GM21515 (cell line): ENCODE measurements around the gene DUSP1.

Experiments used
- ATAC-seq: cut with Tn5 transposase; IDR thresholded peaks from one replicate; pipeline ENCODE4 v1.9.1; 2021; ENCODE audit not compliant: unreplicated experiment

The DUSP1 gene

GRCh38 chr5:172745838-172746237, 25.2 kb downstream of the DUSP1 start:
- ATAC-seq: no peak

DNA sequence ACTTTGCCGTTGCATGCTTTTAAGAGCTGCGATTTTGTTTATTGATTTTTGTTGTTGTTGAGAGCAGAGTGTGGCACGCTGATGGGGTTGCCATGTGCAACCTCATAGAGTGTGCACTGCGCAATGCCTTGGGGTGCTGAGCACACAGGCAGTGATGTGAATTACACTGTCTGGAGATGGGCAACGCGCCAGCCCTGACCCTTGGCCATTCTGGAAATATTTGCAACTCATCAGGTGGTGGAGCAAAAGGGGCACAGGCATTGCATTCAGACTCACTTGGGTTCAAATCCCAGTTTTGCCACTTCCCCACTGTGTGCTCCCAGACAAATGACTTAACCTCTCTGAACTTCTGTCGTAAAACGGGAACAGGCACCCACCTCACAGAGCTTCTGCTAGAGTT, 25.6 kb downstream of the DUSP1 start:
- ATAC-seq: no peak

- ATAC-seq: no peak
Measured at GRCh38 chr5:172744123-172745104, 26.6 kb downstream of the DUSP1 start.

DNA sequence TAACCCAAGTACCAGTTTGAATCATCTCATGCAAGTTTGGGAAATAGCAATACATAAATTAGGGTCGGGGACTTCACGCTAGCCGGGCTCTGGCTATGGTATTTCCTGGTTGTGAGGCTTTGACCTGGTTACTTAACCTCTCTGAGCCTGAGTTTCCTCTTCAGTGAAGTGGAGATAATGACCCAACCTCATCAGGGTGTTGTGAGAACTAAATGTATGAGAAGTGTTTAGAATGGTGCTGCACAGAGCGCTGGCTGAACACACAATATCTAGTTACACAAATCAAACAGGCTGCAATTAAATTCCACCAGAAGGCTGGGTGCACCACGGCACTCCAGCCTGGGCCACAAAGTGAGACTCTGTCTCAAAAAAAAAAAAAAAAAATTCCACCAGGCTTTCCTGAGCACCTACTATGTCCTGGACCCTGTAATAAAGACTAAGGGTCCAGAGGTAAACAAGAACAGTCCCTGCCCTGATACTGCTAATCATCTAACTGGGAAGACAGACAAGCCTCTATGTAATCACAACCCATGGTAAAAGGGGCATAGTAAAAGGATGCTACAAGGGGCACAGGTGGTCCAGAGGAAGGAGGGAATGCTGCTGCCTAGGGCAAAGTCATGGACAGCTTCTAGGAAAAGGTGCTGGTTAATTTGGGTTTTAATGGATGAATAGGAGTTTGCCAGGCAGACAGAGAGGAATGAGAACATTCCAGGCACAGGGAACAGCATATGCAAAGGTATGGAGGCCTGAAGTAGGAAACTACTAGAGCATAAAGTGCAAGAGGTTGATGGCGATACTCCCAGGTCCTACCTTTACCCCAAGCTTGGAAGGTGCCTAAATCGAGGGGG, 27.7 kb downstream of the DUSP1 start:
- no peak for ATAC-seq

DNA sequence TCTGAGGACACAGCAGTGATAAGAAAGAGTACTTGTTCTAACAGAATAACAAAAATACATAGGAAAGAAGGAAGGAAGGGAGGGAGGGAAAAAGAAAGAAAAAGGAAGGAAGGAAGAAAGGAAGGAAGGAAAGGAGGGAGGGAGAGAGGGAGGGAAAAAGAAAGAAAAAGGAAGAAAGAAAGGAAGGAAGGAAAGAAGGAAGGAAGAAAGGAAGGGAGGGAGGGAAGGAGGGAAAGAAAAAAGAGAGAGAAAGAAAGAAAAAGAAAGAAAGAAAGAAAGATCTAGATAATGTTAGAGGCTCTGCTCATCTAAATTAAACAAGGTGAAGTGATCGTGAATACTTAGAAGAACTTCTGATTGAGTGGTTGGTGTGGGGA, 29.8 kb downstream of the DUSP1 start:
- no peak for ATAC-seq

DNA sequence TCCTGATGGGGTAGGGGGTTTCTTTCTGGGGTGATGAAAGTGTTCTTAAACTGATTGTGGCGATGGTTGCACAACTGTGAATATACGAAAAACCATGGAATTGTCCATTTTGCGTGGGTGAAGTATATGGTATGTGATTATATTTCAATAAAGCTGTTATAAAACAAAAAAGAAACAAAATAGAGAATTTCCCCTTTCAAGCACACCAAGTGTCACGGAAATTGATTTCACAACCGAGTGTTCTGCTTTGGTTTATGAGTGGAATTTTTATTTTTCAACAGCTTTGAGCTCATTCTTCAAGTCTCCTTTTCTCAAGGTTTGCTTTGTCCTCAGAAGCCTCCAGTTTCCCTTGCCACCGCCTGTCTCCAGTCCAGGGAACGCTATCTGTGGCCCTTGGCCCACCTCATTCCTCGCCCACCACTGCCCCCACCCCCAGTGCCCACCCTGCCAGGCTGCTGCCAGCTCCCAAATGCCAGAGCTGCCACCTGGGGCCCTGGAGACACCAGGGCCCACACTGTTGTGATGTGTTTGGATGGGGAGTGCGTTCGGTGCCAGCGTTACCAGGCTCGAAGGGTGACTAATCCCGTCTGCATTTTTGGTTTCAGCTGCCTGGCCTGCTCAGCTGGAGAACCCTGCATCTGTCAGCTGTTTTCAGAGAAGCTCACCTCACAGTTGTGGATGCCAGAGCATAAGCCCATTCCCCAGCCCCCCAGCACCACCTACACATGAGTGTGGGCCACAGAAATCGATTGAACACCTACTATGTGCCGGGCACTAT, 30.4 kb downstream of the DUSP1 start:
- ATAC-seq: no peak

- ATAC-seq: no peak
Measured at GRCh38 chr5:172739375-172739774, 31.6 kb downstream of the DUSP1 start.

GRCh38 chr5:172736508-172737135, 34.4 kb downstream of the DUSP1 start:
- ATAC-seq: no peak

DNA sequence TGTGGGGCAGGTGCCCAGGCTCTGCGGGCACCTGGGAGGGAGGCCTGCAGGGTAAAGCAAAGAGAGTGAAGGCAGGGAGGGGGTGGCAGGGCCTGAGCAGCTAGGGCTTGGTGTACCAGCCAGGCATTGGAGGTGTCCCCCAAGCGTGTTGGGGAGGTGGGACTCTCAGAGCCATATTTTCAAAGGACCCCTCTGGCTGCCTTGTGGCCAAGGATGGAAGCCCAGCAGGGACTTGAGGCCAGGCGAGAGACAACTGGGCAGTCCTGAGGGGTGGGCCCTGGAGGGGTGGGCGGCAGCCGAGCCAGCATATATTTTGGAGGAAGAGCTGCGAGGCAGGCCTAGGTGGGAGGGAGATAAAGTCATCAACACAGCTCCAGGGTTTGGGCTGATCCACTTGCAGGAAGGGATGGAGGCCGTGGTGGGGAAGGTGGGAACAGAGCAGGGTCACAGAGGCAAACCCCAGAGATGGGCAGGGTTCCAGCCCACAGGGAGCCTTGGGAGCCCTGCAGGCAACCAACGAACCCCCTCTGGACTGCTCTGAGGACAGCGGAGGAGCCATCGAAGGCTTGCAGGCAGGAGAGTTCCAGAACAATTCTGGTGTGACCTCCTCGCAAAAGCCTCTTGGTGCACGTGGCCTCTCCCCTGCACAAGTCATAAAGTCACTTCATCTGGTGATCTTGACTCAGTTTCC, 35.7 kb downstream of the DUSP1 start:
- ATAC-seq: no peak

GRCh38 chr5:172733974-172734346, 37.0 kb downstream of the DUSP1 start:
- no peak for ATAC-seq

DNA sequence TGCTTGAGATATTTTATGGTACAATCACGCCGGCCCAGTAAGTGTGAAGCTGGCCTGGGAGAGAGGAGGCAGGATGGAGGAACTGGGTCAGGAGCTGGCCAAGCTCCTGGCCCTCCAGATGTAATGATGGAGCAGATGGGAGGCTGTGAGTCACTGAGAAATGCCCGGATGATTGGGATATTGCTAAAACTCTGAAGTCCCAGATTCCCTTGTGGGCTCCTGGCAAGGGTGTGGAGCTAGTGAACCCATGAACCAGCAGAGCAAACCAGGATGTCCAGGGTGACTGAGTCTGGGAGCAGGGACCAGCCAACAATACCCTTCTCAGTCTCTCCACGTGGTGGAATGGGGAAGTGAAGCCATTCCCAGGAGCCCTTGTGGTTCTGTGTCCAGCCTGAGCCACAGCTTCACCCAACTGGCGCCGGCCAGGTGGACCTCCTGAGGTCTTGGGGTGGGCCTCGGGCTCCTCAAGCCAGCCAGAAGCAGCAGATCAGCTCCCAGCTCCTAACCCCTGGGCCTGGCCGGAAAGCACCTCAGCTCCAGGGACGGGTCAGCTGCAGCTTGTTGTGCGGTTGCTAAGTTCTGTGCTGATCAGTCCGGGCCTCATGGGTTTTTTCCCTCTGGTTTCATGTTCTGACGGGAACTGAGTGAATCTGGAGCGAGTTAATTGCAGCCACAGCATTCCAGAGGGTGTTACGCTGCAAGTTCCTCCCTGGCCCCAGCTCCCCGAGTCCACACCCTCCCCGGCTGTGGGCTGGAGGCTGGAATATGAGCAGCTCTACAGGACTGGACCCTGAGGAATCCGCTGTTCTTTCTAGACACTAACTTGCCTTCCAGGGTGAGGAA, 37.6 kb downstream of the DUSP1 start:
- ATAC-seq: no peak

- ATAC-seq: no peak
Measured at GRCh38 chr5:172732201-172732865, 38.7 kb downstream of the DUSP1 start.

DNA sequence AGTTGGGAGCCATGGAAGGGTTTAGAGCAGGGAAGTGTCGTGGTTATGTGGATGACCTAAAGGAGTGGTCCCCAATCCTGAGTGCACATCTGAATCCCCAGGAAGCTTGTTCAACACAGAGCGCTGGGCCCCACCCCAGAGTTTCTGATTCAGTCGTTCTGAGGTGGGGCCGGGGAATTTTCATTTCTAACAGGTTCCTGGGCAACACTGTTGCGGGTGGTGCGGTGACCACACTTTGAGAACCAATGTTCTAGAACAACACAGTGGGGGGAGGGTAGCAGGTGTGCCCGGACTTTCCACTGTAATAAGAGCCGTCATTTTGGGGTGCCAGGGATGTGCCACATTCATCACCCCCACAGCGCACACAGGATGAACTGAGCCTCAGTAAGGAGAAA, 39.3 kb downstream of the DUSP1 start:
- ATAC-seq: no peak

- no peak for ATAC-seq
Measured at GRCh38 chr5:172730981-172731679, 39.9 kb downstream of the DUSP1 start.

- ATAC-seq: no peak
Measured at GRCh38 chr5:172730222-172730621, 40.8 kb downstream of the DUSP1 start.

GRCh38 chr5:172729588-172729987, 41.4 kb downstream of the DUSP1 start:
- ATAC-seq: no peak

- no peak for ATAC-seq
Measured at GRCh38 chr5:172728481-172729241, 42.3 kb downstream of the DUSP1 start.
